WTC11 (cell line): Measurements from ENCODE around the gene FANCE. TPM values are rescaled to one million over a fixed set of nuclear protein-coding genes. Genes with fewer than 3 reads are reported as not detected.

Experiments
- CREB1 ChIP-seq: sonication (generic); formaldehyde crosslinking; IDR thresholded peaks from 2 replicates; pipeline ENCODE4 v1.8.0; 2023; ENCODE audit warnings: mild to moderate bottlenecking, missing genetic modification reagents
- JAZF1 ChIP-seq: fragments of 250-450 bp; sonication (Bioruptor Pico); IDR thresholded peaks from 2 replicates; pipeline ENCODE4 v1.9.0; 2021; ENCODE audit warnings: moderate library complexity, mild to moderate bottlenecking, inconsistent platforms
- KAT7 ChIP-seq: sonication (generic); formaldehyde crosslinking; IDR thresholded peaks from 2 replicates; pipeline ENCODE4 v1.8.1; 2023; ENCODE audit warnings: missing genetic modification reagents, mild to moderate bottlenecking, borderline replicate concordance
- MXD4 ChIP-seq: fragments of 250-450 bp; sonication (Bioruptor Pico); IDR thresholded peaks from 2 replicates; pipeline ENCODE4 v1.8.0; 2021; ENCODE audit warnings: mild to moderate bottlenecking, moderate library complexity, borderline replicate concordance
- NR2C2 ChIP-seq: sonication (generic); formaldehyde crosslinking; IDR thresholded peaks from 2 replicates; pipeline ENCODE4 v1.8.0; 2022; ENCODE audit warnings: mild to moderate bottlenecking, missing genetic modification reagents
- NR3C1 ChIP-seq: sonication (generic); formaldehyde crosslinking; conservative IDR thresholded peaks from 2 replicates; pipeline ENCODE4 v1.8.1; 2023; ENCODE audit warnings: low read depth, mild to moderate bottlenecking, missing genetic modification reagents
- RORB ChIP-seq: fragments of 250-450 bp; sonication (Bioruptor Pico); IDR thresholded peaks from 2 replicates; pipeline ENCODE4 v1.9.0; 2021; ENCODE audit warnings: mild to moderate bottlenecking
- SOX15 ChIP-seq: fragments of 250-450 bp; sonication (Bioruptor Pico); IDR thresholded peaks from 2 replicates; pipeline ENCODE4 v1.9.0; 2021; ENCODE audit warnings: mild to moderate bottlenecking
- SP1 ChIP-seq: sonication (generic); formaldehyde crosslinking; conservative IDR thresholded peaks from 2 replicates; pipeline ENCODE4 v1.8.1; 2022; ENCODE audit warnings: missing genetic modification reagents
- TEAD4 ChIP-seq: sonication (generic); formaldehyde crosslinking; IDR thresholded peaks from 2 replicates; pipeline ENCODE4 v1.8.0; 2022; ENCODE audit warnings: mild to moderate bottlenecking, missing genetic modification reagents
- ZNF121 ChIP-seq: sonication (generic); formaldehyde crosslinking; IDR thresholded peaks from 2 replicates; pipeline ENCODE4 v1.8.0; 2023; ENCODE audit warnings: missing genetic modification reagents
- ZNF263 ChIP-seq: sonication (generic); formaldehyde crosslinking; IDR thresholded peaks from 2 replicates; pipeline ENCODE4 v1.8.1; 2022; ENCODE audit warnings: low read depth, mild to moderate bottlenecking, moderate library complexity, missing genetic modification reagents
- ZNF396 ChIP-seq: fragments of 250-450 bp; sonication (Bioruptor Pico); IDR thresholded peaks from 2 replicates; pipeline ENCODE4 v1.8.0; 2021; ENCODE audit warnings: mild to moderate bottlenecking, moderate library complexity, borderline replicate concordance
- total RNA-seq: library from RNA; stranded (reverse); gene quantifications from 3 replicates; pipeline ENCODE4 v1.2.3, GENCODE V29; 2021
- TF ChIP-seq, protein P1 (sequence below): fragments of 250-450 bp; sonication (Bioruptor Pico); IDR thresholded peaks from 2 replicates; pipeline ENCODE4 v1.9.0; 2021; ENCODE audit warnings: mild to moderate bottlenecking
- TF ChIP-seq, protein P2 (sequence below): sonication (generic); formaldehyde crosslinking; IDR thresholded peaks from 2 replicates; pipeline ENCODE4 v1.8.1; 2023; ENCODE audit warnings: mild to moderate bottlenecking, missing genetic modification reagents, moderate library complexity
- TF ChIP-seq, protein P3 (sequence below): sonication (generic); formaldehyde crosslinking; IDR thresholded peaks from 2 replicates; pipeline ENCODE4 v1.8.0; 2023; ENCODE audit warnings: missing genetic modification reagents, mild to moderate bottlenecking, borderline replicate concordance
- TF ChIP-seq, protein P4 (sequence below): sonication (generic); formaldehyde crosslinking; IDR thresholded peaks from 2 replicates; pipeline ENCODE4 v1.8.1; 2022; ENCODE audit warnings: missing genetic modification reagents, borderline replicate concordance
- TF ChIP-seq, protein P5 (sequence below): sonication (generic); formaldehyde crosslinking; conservative IDR thresholded peaks from 2 replicates; pipeline ENCODE4 v1.8.1; 2022; ENCODE audit warnings: mild to moderate bottlenecking, missing genetic modification reagents
- TF ChIP-seq, protein P6 (sequence below): sonication (generic); formaldehyde crosslinking; IDR thresholded peaks from 2 replicates; pipeline ENCODE4 v1.8.0; 2022; ENCODE audit warnings: missing genetic modification reagents
- TF ChIP-seq, protein P7 (sequence below): sonication (generic); formaldehyde crosslinking; IDR thresholded peaks from 2 replicates; pipeline ENCODE4 v1.8.1; 2023; ENCODE audit warnings: mild to moderate bottlenecking, moderate library complexity, missing genetic modification reagents
- TF ChIP-seq, protein P8 (sequence below): sonication (generic); formaldehyde crosslinking; IDR thresholded peaks from 2 replicates; pipeline ENCODE4 v1.8.0; 2022; ENCODE audit warnings: mild to moderate bottlenecking, missing genetic modification reagents
- TF ChIP-seq, protein P9 (sequence below): sonication (generic); formaldehyde crosslinking; IDR thresholded peaks from 2 replicates; pipeline ENCODE4 v1.8.1; 2022; ENCODE audit warnings: low read depth, missing genetic modification reagents, borderline replicate concordance

Gene FANCE
- total RNA-seq, 1 experiment from 2014 or later: 22.3 TPM

DNA sequence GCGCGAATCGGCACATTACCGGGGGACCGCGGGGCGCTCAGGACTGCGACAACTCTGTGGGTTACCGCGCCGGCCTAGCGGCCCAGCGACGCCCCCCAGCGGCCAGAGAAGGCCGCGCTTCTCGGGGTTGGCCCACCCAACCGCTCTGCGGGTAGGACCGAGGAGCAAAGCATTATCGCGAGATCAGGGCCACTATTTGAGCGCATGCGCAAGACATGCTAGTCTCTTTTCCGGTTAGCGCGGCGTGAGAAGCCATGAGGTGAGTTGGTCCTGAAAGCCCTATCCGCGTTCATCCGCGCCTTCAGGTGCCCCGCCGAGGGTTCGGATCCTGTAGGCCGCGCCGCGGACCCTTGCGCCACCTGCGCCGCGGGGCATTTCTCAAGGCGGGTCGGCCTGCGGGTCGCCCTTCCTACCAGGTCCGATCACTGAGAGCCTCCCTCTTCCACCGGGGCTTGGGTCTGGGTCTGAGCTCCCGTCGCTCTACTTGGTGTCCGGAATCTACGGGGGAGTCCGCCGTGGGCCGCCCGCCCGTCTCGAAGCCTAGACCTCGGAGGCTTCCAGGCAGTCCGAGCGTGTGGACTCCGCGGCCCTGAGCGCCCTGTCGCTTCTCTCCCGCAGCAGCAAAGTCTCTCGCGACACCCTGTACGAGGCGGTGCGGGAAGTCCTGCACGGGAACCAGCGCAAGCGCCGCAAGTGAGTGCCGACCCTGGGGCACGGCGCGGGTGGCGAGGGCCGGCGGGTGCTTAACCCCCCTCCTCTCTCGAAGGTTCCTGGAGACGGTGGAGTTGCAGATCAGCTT is 16.2 kb downstream of the FANCE start, which contains the start of gene RPL10A (continued):
- TF ChIP-seq SOX15 (no peak), JAZF1 (no peak), MXD4 (CRISPR knock-in tag) (no peak), TEAD4 (CRISPR knock-in tag) (peak; percentile 36; the same call in 1 of the 2 replicates), NR3C1 (CRISPR knock-in tag) (no peak), RORB (CRISPR knock-in tag) (no peak), KAT7 (peak; percentile 93; the same call in 1 of the 2 replicates), SP1 (peak; percentile 85), CREB1 (CRISPR knock-in tag) (peak; percentile 20; the same call in 1 of the 2 replicates), ZNF121 (CRISPR knock-in tag) (no peak), NR2C2 (CRISPR knock-in tag) (no peak), ZNF263 (CRISPR knock-in tag) (no peak), ZNF396 (CRISPR knock-in tag) (no peak)
- TF ChIP-seq, protein P1, sequence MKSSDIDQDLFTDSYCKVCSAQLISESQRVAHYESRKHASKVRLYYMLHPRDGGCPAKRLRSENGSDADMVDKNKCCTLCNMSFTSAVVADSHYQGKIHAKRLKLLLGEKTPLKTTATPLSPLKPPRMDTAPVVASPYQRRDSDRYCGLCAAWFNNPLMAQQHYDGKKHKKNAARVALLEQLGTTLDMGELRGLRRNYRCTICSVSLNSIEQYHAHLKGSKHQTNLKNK (CRISPR knock-in tag): no peak
- TF ChIP-seq, protein P2, sequence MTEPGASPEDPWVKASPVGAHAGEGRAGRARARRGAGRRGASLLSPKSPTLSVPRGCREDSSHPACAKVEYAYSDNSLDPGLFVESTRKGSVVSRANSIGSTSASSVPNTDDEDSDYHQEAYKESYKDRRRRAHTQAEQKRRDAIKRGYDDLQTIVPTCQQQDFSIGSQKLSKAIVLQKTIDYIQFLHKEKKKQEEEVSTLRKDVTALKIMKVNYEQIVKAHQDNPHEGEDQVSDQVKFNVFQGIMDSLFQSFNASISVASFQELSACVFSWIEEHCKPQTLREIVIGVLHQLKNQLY (CRISPR knock-in tag): no peak
- TF ChIP-seq, protein P3, sequence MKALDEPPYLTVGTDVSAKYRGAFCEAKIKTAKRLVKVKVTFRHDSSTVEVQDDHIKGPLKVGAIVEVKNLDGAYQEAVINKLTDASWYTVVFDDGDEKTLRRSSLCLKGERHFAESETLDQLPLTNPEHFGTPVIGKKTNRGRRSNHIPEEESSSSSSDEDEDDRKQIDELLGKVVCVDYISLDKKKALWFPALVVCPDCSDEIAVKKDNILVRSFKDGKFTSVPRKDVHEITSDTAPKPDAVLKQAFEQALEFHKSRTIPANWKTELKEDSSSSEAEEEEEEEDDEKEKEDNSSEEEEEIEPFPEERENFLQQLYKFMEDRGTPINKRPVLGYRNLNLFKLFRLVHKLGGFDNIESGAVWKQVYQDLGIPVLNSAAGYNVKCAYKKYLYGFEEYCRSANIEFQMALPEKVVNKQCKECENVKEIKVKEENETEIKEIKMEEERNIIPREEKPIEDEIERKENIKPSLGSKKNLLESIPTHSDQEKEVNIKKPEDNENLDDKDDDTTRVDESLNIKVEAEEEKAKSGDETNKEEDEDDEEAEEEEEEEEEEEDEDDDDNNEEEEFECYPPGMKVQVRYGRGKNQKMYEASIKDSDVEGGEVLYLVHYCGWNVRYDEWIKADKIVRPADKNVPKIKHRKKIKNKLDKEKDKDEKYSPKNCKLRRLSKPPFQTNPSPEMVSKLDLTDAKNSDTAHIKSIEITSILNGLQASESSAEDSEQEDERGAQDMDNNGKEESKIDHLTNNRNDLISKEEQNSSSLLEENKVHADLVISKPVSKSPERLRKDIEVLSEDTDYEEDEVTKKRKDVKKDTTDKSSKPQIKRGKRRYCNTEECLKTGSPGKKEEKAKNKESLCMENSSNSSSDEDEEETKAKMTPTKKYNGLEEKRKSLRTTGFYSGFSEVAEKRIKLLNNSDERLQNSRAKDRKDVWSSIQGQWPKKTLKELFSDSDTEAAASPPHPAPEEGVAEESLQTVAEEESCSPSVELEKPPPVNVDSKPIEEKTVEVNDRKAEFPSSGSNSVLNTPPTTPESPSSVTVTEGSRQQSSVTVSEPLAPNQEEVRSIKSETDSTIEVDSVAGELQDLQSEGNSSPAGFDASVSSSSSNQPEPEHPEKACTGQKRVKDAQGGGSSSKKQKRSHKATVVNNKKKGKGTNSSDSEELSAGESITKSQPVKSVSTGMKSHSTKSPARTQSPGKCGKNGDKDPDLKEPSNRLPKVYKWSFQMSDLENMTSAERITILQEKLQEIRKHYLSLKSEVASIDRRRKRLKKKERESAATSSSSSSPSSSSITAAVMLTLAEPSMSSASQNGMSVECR (CRISPR knock-in tag): peak; percentile 48; the same call in 1 of the 2 replicates
- TF ChIP-seq, protein P4, sequence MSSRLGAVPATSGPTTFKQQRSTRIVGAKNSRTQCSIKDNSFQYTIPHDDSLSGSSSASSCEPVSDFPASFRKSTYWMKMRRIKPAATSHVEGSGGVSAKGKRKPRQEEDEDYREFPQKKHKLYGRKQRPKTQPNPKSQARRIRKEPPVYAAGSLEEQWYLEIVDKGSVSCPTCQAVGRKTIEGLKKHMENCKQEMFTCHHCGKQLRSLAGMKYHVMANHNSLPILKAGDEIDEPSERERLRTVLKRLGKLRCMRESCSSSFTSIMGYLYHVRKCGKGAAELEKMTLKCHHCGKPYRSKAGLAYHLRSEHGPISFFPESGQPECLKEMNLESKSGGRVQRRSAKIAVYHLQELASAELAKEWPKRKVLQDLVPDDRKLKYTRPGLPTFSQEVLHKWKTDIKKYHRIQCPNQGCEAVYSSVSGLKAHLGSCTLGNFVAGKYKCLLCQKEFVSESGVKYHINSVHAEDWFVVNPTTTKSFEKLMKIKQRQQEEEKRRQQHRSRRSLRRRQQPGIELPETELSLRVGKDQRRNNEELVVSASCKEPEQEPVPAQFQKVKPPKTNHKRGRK (CRISPR knock-in tag): no peak
- TF ChIP-seq, protein P5, sequence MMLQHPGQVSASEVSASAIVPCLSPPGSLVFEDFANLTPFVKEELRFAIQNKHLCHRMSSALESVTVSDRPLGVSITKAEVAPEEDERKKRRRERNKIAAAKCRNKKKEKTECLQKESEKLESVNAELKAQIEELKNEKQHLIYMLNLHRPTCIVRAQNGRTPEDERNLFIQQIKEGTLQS (CRISPR knock-in tag): no peak
- TF ChIP-seq, protein P6, sequence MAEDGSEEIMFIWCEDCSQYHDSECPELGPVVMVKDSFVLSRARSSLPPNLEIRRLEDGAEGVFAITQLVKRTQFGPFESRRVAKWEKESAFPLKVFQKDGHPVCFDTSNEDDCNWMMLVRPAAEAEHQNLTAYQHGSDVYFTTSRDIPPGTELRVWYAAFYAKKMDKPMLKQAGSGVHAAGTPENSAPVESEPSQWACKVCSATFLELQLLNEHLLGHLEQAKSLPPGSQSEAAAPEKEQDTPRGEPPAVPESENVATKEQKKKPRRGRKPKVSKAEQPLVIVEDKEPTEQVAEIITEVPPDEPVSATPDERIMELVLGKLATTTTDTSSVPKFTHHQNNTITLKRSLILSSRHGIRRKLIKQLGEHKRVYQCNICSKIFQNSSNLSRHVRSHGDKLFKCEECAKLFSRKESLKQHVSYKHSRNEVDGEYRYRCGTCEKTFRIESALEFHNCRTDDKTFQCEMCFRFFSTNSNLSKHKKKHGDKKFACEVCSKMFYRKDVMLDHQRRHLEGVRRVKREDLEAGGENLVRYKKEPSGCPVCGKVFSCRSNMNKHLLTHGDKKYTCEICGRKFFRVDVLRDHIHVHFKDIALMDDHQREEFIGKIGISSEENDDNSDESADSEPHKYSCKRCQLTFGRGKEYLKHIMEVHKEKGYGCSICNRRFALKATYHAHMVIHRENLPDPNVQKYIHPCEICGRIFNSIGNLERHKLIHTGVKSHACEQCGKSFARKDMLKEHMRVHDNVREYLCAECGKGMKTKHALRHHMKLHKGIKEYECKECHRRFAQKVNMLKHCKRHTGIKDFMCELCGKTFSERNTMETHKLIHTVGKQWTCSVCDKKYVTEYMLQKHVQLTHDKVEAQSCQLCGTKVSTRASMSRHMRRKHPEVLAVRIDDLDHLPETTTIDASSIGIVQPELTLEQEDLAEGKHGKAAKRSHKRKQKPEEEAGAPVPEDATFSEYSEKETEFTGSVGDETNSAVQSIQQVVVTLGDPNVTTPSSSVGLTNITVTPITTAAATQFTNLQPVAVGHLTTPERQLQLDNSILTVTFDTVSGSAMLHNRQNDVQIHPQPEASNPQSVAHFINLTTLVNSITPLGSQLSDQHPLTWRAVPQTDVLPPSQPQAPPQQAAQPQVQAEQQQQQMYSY (CRISPR knock-in tag): peak; percentile 45
- TF ChIP-seq, protein P7, sequence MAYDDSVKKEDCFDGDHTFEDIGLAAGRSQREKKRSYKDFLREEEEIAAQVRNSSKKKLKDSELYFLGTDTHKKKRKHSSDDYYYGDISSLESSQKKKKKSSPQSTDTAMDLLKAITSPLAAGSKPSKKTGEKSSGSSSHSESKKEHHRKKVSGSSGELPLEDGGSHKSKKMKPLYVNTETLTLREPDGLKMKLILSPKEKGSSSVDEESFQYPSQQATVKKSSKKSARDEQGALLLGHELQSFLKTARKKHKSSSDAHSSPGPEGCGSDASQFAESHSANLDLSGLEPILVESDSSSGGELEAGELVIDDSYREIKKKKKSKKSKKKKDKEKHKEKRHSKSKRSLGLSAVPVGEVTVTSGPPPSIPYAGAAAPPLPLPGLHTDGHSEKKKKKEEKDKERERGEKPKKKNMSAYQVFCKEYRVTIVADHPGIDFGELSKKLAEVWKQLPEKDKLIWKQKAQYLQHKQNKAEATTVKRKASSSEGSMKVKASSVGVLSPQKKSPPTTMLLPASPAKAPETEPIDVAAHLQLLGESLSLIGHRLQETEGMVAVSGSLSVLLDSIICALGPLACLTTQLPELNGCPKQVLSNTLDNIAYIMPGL: peak; percentile 86
- TF ChIP-seq, protein P8, sequence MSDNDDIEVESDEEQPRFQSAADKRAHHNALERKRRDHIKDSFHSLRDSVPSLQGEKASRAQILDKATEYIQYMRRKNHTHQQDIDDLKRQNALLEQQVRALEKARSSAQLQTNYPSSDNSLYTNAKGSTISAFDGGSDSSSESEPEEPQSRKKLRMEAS (CRISPR knock-in tag): peak; percentile 97
- TF ChIP-seq, protein P9, sequence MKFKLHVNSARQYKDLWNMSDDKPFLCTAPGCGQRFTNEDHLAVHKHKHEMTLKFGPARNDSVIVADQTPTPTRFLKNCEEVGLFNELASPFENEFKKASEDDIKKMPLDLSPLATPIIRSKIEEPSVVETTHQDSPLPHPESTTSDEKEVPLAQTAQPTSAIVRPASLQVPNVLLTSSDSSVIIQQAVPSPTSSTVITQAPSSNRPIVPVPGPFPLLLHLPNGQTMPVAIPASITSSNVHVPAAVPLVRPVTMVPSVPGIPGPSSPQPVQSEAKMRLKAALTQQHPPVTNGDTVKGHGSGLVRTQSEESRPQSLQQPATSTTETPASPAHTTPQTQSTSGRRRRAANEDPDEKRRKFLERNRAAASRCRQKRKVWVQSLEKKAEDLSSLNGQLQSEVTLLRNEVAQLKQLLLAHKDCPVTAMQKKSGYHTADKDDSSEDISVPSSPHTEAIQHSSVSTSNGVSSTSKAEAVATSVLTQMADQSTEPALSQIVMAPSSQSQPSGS (CRISPR knock-in tag): no peak
- TF ChIP-seq, all 79 proteins: peak for 36
